AG04450 (cell line): ENCODE results near the gene RPS17. TPM values are rescaled to one million over a fixed set of nuclear protein-coding genes. Genes with fewer than 3 reads are reported as not detected.

Experiments
- CTCF ChIA-PET: fragments of 300-600, 350-600 bp; formaldehyde crosslinking; extraction: SDS; loops from one replicate; lab custom pipeline; 2022; ENCODE audit warnings: antibody characterized with exemption, inconsistent platforms; lab: Charles Lee
- POLR2A ChIA-PET: fragments of 350-600 bp; formaldehyde crosslinking; extraction: SDS; loops from one replicate; lab custom pipeline; 2021; ENCODE audit warnings: antibody characterized with exemption, inconsistent platforms; lab: Yijun Ruan, JAX
- DNase-seq: peaks from one replicate; pipeline ENCODE4 v3.0.0-alpha.2; 2011; ENCODE audit warnings: low read depth, low spot score
- H3K27ac ChIP-seq: one replicate; pipeline ENCODE4 v1.5.1; 2012; ENCODE audit warnings: low read depth, low read length, control low read depth
- H3K27me3 ChIP-seq: one replicate; pipeline ENCODE4 v1.6.0; 2012; ENCODE audit warnings: low read length; ENCODE audit not compliant: control insufficient read depth, insufficient read depth
- H3K4me3 ChIP-seq: 2 replicates; pipeline ENCODE4 v1.5.1; 2011; ENCODE audit warnings: mild to moderate bottlenecking, low read depth, low read length, control low read depth
- H3K9me3 ChIP-seq: 2 replicates; pipeline ENCODE4 v1.5.1; 2012; ENCODE audit warnings: low read length; ENCODE audit not compliant: control insufficient read depth, insufficient read depth
- polyA plus RNA-seq: library from polyadenylated mRNA; depleted of rRNA; stranded (reverse); fragments of >200 nt; gene quantifications from 2 replicates; pipeline ENCODE4 v1.2.3, GENCODE V29; 2011
- TF ChIP-seq, protein P1 (sequence below): IDR thresholded peaks from 2 replicates; pipeline ENCODE4 v1.5.1; 2011; ENCODE audit warnings: low read depth, low read length, control low read depth, inconsistent platforms

The RPS17 gene
- polyA plus RNA-seq, 1 experiment, result 4,363 TPM

DNA sequence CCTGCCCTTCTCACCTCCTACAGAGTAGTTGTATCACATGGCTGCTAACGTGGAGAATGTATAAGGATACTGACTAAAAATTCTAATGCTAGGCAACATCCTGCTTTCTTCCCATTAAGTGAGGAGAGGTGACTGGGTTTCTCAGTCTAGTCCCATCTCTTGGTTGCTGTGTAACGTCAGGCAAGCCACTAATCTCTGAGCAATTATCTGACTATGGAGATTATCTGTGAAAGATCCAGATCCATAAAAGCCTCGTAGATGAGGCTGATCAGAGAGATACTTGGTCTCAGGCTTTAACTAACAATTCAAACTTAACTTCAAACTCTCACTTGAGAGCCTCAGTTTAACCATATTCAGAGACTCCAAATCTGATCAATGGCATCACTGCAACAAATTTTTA lies 4.7 kb upstream of the RPS17 start:
- H3K27ac ChIP-seq, result no peak overlapping the region
- H3K27me3 ChIP-seq, result no peaks in the 10 kb centered on the region
- ChIA-PET CTCF (no interaction called here), POLR2A (no interaction called here)
- TF ChIP-seq, protein P1, sequence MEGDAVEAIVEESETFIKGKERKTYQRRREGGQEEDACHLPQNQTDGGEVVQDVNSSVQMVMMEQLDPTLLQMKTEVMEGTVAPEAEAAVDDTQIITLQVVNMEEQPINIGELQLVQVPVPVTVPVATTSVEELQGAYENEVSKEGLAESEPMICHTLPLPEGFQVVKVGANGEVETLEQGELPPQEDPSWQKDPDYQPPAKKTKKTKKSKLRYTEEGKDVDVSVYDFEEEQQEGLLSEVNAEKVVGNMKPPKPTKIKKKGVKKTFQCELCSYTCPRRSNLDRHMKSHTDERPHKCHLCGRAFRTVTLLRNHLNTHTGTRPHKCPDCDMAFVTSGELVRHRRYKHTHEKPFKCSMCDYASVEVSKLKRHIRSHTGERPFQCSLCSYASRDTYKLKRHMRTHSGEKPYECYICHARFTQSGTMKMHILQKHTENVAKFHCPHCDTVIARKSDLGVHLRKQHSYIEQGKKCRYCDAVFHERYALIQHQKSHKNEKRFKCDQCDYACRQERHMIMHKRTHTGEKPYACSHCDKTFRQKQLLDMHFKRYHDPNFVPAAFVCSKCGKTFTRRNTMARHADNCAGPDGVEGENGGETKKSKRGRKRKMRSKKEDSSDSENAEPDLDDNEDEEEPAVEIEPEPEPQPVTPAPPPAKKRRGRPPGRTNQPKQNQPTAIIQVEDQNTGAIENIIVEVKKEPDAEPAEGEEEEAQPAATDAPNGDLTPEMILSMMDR, result no peak
- H3K9me3 ChIP-seq, result no peaks in the 10 kb centered on the region; the same call in 1 of the 2 replicates
- DNase-seq, result no peak
- H3K4me3 ChIP-seq, result no peak overlapping the region

DNA sequence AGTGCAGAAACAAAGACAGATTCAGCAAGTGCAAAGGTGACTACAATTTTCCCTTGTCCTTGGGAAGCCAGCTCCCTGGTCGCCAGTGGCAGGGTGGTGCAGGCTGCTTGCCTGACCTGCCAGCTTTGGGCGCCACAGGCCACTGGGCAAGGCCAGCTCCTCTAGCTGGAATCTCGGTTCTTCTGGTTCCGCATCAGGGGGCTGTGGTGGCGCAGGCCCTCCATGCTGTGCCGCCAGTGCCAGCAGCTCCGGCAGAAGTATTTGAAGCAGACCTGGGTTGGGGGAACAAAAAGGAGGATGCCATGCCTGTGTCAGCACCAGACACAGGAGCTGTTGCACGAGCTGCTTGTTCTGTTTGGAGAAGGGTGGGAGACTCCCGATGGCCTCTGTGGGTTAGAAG lies 4.2 kb upstream of the RPS17 start:
- ChIA-PET POLR2A (no interaction called here), CTCF (no interaction called here)
- H3K27ac ChIP-seq, result no peak overlapping the region
- TF ChIP-seq, protein P1, result no peak
- DNase-seq, result no peak
- no peaks in the 10 kb centered on the region for H3K27me3 ChIP-seq
- peaks cover 2% of the 10 kb centered on the region; the same call in 1 of the 2 replicates for H3K9me3 ChIP-seq
- no peak overlapping the region for H3K4me3 ChIP-seq

DNA sequence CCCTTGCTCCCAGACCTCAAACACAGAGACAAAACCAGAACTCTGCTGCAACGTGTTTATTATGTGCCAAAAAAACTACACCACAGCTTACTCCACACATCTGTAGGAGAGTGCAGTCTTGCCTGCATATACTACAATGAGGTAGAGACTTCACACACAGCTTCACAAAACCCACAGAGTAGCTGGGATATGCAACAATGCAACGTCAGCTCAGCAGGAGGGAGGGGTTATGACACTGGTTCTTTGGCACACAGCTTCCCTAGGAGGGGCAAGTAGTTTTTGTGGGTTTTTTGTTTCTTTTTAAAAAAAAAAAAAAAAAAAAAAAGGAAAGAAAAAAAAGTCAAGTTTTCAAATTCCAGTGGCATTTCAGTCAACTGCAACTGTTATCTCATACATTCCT lies 2.9 kb upstream of the RPS17 start:
- POLR2A ChIA-PET, result interaction anchor here (0.6 to 1.7 kb wide), 5 partner anchors 42 to 306 kb away, joined by 3 to 14 read pairs (median 3); partner anchors contain the start of genes AP3B2 and CPEB1
- CTCF ChIA-PET, result interaction anchor here (0.6 to 1.3 kb wide), 6 partner anchors 12 to 474 kb away, joined by 3 to 10 read pairs (median 6); partner anchors contain the start of gene C15orf40

DNA sequence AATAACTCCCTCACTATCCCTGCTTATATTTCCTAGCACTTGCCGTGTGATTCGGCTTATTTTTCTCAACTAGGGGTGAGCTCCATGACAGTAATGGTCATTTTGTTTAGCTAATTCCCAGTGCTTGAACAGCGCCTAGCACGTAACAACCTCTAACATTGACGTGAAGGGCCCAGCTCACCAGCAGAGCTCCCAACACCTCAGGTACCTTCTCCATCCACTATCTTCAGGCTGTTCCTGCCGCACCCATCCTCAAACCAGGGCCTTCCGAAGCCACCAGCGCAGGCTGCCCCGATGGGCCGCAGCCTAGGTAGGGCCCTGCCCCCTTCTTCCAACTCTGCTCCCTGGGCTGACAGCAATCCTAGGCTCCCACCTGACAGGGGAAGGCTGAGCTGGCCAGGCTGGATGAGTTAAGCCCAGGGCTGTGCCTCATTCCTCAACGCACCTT lies 751 bp upstream of the RPS17 start:
- ChIA-PET CTCF (interaction anchor here (0.7 to 3.1 kb wide), 8 partner anchors 10 to 469 kb away, joined by 3 to 23 read pairs (median 4); no protein-coding TSS in a partner anchor), POLR2A (interaction anchor here (0.7 to 2.4 kb wide), 16 partner anchors 10 to 571 kb away, joined by 3 to 22 read pairs (median 5); partner anchors contain the start of genes AP3B2, BTBD1, C15orf40 and RAMAC)
- TF ChIP-seq, protein P1, result no peak
- no peak for DNase-seq
- Histone ChIP-seq H3K27me3 (no peaks in the 10 kb centered on the region), H3K9me3 (peaks cover 2% of the 10 kb centered on the region; the same call in 1 of the 2 replicates), H3K4me3 (peak overlapping the region; percentile 99), H3K27ac (peak overlapping the region; percentile 91)

More for the DNA sequence above, 2.9 kb upstream of the RPS17 start:
- Histone ChIP-seq H3K9me3 (peaks cover 2% of the 10 kb centered on the region; the same call in 1 of the 2 replicates), H3K27ac (peak overlapping the region; percentile 22), H3K27me3 (no peaks in the 10 kb centered on the region), H3K4me3 (no peak overlapping the region)
- DNase-seq, result peak; percentile 45
- TF ChIP-seq, protein P1, result no peak

DNA sequence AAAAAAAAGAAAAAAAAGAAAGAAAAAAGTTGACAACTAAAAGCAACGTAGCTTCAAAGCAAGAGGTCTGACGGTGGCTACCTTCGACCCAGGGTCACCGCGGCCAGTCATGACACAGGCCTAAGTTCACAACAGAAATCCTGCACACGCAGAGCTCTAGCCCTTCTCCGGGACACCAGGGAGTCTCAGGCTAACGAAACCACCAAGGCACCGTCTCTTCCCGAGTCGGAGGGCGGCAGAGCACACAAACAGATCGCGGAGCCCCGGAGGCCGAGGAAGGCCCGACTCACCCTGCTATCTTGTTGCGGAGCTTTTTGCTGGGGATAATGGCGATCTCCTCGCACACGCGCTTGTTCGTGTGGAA lies 584 bp downstream of the RPS17 start:
- Histone ChIP-seq H3K9me3 (peaks cover 2% of the 10 kb centered on the region; the same call in 1 of the 2 replicates), H3K4me3 (peak overlapping the region; percentile 99), H3K27me3 (no peaks in the 10 kb centered on the region), H3K27ac (peak overlapping the region; percentile 73)
- CTCF ChIA-PET, result interaction anchor here (0.6 to 3.1 kb wide), 20 partner anchors 9 to 460 kb away, joined by 3 to 23 read pairs (median 5); no protein-coding TSS in a partner anchor
- POLR2A ChIA-PET, result interaction anchor here (0.6 to 2.4 kb wide), 9 partner anchors 9 to 461 kb away, joined by 3 to 22 read pairs (median 5); no protein-coding TSS in a partner anchor
- TF ChIP-seq, protein P1, result no peak
- DNase-seq, result no peak
